Measurements from ENCODE around the gene OR52K2.

The OR52K2 gene

GRCh38 chr11:4495487-4495886 lies 46.4 kb downstream of the OR52K2 start:
- Histone ChIP-seq H3K9me3 (ENCODE audit: control insufficient read depth, insufficient read depth, low read length) (no peaks in the 10 kb centered on the region), H3K36me3 (ENCODE audit: insufficient read depth, low read length) (no peaks in the 10 kb centered on the region), H3K9ac (ENCODE audit: low read depth, low read length) (no peak overlapping the region), H3K4me1 (ENCODE audit: insufficient read depth, low read length) (no peaks in the 10 kb centered on the region)

GRCh38 chr11:4495986-4496385 lies 46.9 kb downstream of the OR52K2 start:
- Histone ChIP-seq H3K9me3 (ENCODE audit: control insufficient read depth, insufficient read depth, low read length) (no peaks in the 10 kb centered on the region), H3K9ac (ENCODE audit: low read depth, low read length) (no peak overlapping the region), H3K4me1 (ENCODE audit: insufficient read depth, low read length) (no peaks in the 10 kb centered on the region), H3K36me3 (ENCODE audit: insufficient read depth, low read length) (no peaks in the 10 kb centered on the region)

- Histone ChIP-seq H3K36me3 (ENCODE audit: insufficient read depth, low read length) (no peaks in the 10 kb centered on the region), H3K4me1 (ENCODE audit: insufficient read depth, low read length) (no peaks in the 10 kb centered on the region), H3K9ac (ENCODE audit: low read depth, low read length) (no peak overlapping the region), H3K9me3 (ENCODE audit: control insufficient read depth, insufficient read depth, low read length) (no peaks in the 10 kb centered on the region)
These were observed 47.6 kb downstream of the OR52K2 start for GRCh38 chr11:4496557-4497248.

Data from ES-I3 (cell line).